Transverse colon (tissue), 3 donors: ENCODE results near the gene ARSK.

Experiments
- POLR2A ChIP-seq: fragments of 450-650 bp; IDR thresholded peaks from one replicate; pipeline ENCODE4 v1.6.1; 2016; ENCODE audit warnings: antibody characterized with exemption, mild to moderate bottlenecking, moderate library complexity
- TF ChIP-seq, protein P1 (sequence below), 5 experiments: fragments of 200-600 bp in 3 of 5; fragments of 450-650 bp in 2 of 5; sonication (generic) in 3 of 5; IDR thresholded peaks; 1 replicate in 2 of 5; 2 replicates in 3 of 5; pipeline ENCODE4 v1.5.1; 2016 to 2017; ENCODE audit warnings: antibody characterized with exemption in 5 of 5, inconsistent platforms in 3 of 5, mild to moderate bottlenecking in 2 of 5, moderate library complexity in 1 of 5

DNA sequence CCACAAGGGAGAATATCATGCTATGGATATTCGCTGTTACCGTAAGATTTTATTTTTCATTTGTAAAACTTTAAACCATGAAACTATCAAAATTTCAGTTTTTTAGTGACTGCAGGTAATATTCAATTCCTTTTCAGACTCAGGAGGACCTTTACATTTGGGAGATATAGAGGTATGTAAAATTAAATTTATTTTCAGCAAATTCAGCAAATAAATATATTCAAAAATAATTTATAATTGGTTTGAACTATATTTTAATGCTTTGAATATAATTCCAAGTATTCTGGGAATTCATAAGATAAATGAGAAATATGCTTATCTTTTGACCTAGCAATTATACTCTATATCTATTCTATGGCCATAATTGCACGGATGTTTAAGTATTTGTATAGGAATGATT is 99.3 kb downstream of the ARSK start:
- no peak for TF ChIP-seq POLR2A
- TF ChIP-seq, protein P1, sequence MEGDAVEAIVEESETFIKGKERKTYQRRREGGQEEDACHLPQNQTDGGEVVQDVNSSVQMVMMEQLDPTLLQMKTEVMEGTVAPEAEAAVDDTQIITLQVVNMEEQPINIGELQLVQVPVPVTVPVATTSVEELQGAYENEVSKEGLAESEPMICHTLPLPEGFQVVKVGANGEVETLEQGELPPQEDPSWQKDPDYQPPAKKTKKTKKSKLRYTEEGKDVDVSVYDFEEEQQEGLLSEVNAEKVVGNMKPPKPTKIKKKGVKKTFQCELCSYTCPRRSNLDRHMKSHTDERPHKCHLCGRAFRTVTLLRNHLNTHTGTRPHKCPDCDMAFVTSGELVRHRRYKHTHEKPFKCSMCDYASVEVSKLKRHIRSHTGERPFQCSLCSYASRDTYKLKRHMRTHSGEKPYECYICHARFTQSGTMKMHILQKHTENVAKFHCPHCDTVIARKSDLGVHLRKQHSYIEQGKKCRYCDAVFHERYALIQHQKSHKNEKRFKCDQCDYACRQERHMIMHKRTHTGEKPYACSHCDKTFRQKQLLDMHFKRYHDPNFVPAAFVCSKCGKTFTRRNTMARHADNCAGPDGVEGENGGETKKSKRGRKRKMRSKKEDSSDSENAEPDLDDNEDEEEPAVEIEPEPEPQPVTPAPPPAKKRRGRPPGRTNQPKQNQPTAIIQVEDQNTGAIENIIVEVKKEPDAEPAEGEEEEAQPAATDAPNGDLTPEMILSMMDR (IDR thresholded peaks at IDR 0.05) = no peak
